IPS DF 4.7 (cell line): ENCODE measurements around the gene ANO4.
"Not testable (repeated sequence)": the region's sequence is repeated elsewhere in the genome, so short reads cannot be mapped to it uniquely, and the experiment has no call there.

Experiments used
- DNase-seq: peaks from one replicate; pipeline ENCODE4 v3.0.0-alpha.2; 2013; ENCODE audit warnings: low spot score; ENCODE audit errors: extremely low read depth

The ANO4 gene

GRCh38 chr12:101039848-101040531, 245.4 kb downstream of the ANO4 start:
- DNase-seq, result no peak

DNA sequence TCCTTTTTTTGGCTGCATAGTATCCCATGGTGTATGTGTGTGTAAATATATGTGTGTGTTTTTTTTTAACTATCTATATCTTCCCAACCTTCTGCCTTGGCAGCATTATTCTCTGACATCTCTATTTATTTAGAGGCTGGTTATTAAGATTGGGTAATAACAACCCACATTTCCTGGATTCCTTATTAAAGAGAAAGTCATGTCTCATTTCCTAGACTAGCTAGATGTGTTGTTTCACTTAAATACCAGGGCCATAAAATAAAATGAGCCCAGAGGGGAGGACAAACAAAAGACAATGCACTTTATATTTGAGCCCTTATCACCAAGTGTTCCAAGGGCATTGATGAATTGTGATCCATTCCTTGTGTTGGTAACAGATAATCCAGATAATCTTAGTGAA, 246.4 kb downstream of the ANO4 start:
- DNase-seq, result no peak

DNA sequence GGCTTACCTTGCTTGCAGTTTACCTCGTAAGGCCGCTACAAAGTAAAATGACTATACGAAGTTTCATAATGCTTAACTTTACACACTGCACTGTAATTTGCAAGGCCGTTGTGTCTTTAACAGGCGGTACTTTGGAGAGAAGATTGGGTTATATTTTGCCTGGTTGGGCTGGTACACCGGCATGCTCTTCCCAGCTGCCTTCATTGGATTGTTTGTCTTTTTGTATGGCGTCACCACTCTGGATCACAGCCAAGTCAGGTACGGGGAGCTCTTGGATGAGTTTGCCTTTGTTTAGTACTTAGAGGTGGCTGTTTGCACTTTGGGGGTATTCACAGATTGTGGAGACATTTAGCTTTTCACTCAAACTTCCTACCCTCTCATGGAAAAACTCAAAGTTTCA, 247.6 kb downstream of the ANO4 start:
- DNase-seq, result no peak

- DNase-seq, result no peak
Observed at GRCh38 chr12:101044512-101045059, 250.0 kb downstream of the ANO4 start.

- no peak for DNase-seq
Observed at GRCh38 chr12:101045486-101046464, 251.2 kb downstream of the ANO4 start.

- no peak for DNase-seq
Observed at GRCh38 chr12:101047652-101048051, 253.1 kb downstream of the ANO4 start.

DNA sequence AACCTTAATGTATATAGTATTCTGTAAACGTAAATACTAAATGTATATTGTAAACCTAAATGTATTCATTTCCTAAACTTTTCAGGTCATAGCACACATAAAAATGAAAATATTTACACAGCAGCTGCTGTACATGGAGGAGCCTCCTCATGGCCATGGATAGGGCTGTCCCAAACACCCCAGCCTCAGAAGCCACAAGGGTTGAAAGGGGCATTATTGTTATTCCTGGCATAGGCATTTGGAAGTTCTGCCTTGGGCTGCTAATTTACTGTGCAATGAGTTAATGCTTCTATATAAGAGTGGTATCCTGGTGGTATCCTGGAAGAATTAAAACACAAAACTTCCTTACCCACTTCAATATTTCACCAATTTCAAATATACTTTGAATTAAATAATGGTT, 256.1 kb downstream of the ANO4 start:
- no peak for DNase-seq

DNA sequence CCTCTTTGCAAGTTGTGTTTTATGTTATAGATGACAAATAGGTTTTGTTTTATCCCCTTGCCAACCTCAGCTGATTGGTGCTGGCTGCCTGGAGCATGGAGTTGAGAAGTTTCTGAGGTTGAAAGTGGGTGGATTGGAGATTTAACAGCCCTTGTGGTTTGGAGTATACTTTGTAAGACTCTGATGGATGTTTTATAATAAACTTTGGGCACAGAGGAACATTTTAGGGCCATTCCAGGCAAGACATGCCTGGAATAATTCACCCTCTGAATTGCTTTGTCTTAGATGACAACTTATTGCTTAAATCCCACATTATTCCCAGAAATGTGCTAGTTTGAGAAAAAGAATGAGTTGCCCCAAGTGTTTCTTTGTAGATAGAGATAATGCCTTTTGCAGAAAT, 256.6 kb downstream of the ANO4 start:
- DNase-seq, result no peak

DNA sequence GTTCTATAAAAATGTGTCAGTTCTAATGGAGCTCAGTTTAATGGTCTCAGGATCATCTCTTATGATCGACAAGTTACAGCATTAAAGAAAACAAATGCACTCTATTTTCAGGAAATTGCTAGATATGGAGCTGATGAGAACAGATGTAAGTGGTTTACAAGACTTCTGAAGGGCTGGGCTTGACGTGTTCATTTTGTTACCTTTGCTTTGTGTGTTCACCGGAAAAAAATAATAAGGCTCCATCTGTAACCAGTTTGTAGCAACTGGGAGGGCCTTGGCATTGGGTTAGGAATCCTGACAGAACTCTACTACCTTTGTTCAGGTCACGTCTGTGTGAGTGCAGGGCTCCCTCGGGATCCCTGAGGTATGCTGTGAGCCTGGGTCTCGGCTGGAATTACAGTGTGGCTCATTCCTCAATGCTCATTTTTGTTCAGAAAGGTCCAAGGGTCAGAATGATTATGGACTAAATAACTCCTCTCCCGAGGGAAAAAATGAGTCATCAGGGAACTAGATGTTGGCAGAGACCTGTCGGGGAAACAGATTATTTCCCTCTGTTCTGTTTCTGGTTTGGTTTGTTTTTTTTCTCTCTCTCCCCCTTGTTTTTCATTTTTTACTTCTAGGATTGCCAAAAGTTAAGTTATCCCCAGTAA, 257.4 kb downstream of the ANO4 start:
- DNase-seq, result no peak

- no peak for DNase-seq
Observed at GRCh38 chr12:101053203-101053602, 258.6 kb downstream of the ANO4 start.

DNA sequence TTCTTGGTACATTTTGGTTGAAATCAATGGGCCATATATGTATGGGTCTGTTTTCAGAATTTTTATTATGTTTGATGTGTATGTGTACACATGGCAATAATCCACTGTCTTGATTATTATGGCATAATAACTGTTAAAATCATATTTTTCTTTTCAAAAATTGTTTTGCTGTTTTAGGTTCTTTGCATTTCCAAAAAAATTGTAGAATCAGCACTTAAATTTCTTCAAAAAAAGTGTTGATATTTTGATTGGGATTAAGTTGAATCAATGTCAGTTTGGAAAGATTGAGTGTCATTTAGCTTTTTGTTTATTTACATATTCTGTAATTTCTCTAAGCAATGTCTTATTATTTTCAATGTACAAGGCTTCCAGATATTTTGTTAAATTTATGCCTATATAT, 261.4 kb downstream of the ANO4 start:
- no peak for DNase-seq

DNA sequence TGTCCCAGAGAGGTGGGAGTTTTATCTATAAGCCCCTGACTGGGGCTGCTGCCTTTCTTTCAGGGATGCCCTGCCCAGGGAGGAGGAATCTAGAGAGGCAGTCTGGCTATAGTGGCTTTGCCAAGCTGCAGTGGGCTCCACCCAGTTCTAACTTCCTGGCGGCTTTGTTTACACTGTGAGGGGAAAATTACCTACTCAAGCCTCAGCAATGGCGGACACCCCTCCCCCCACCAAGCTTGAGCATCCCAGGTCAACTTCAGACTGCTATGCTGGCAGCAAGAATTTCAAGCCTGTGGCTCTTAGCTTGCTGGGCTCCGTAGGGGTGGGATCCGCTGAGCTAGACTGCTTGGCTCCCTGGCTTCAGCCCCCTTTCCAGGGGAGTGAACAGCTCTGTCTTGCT, 267.9 kb downstream of the ANO4 start:
- not testable (repeated sequence) for DNase-seq

DNA sequence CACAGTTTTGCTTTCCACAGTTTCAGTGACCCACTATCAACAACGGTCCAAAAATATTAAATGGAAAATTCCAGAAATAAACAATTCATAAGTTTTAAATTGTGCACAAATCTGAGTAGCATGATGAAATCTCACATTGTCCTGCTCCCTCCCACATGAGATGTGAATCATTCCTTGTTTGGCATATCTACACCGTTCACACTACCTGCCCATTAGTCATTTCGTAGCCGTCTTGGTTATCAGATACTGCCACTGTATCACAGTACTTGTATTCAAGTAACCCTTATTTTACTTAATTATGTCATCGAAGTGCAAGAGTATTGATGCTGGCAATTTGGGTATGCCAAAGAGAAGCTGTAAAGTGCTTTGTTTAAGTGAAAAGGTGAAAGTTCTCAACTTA, 270.1 kb downstream of the ANO4 start:
- DNase-seq, result no peak

- no peak for DNase-seq
Observed at GRCh38 chr12:101066489-101066888, 271.9 kb downstream of the ANO4 start.

DNA sequence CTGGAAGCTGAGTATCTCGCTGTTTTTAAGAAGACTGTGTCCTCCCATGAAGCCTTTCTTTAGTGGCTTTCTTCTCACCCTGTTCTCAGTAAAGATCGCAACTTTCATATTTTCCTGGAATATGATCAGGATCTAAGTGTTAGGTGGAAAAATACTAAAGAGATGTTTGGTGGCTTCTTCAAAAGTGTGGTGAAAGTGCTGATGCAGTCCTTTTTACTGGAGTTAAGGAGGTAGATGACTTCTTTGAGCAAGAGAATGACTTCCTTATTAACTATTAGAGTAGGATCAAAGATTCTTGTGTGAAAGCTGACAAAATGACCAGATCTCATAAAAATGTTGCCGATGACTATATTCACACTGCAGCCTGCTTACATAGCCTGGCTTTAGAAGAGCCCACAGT, 273.8 kb downstream of the ANO4 start:
- DNase-seq, result no peak

- DNase-seq, result no peak
Observed at GRCh38 chr12:101068836-101069235, 274.3 kb downstream of the ANO4 start.

GRCh38 chr12:101074940-101075680, 280.5 kb downstream of the ANO4 start:
- no peak for DNase-seq

DNA sequence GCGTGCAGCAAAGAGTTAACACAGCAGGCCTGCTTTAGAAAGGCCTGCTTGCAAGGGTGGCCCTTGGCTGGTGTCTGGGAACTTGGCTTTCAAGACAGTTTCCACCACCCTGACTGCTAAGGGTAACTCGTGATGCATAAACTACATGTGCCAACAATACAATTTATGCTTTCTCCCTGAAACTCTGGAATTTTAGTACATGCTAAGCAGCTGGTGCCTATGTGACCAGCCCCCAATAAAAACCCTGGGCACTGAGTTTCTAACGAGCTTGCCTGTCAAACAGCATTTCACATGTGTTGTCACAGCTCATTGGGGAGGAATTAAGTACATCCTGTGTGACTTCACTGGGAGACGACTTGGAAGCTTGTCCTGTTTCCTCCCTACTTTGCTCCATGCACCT, 282.3 kb downstream of the ANO4 start:
- DNase-seq, result no peak

DNA sequence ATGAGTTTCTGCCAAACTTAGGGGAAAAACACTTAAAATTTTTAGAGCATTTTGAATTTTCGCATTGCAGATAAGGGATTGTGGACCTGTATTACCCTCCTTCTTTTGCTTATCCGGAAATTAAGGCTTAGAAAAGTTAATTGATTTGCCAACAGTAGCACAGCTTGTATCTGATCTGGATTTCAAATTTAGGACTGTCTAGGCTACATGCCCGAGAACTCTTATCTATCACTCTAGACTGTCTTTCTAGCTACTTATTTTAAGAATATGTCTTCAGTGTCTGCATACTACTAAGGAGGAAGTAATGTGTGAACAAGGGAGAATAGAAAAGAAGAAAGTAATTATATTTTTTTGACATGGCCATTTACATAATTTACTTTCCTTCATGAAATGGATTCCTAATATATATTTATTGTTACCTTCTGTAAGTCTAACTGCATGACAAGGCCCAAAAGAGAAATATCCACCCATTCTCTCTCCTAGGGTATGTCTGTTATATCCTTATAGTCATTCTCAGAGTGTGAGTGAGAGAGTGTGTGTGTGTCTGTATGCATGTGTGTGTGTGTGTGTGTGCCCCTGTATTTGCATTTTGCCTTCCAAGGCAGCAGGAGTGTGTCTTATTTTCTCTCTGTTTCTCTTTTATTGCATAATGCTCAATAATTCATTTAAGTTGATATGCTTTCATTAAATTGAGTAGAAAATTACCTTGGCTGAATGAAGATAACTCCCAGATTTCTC, 283.4 kb downstream of the ANO4 start:
- no peak for DNase-seq

GRCh38 chr12:101078536-101079285, 284.1 kb downstream of the ANO4 start:
- DNase-seq, result no peak
